GM12872 (cell line): ENCODE data around the gene ANKS1B.

Source experiments
- CTCF ChIP-seq: IDR thresholded peaks from 3 replicates; pipeline ENCODE4 v1.5.1; 2011; ENCODE audit warnings: low read depth, mild to moderate bottlenecking, low read length, moderate library complexity; ENCODE audit not compliant: insufficient read depth

ANKS1B gene

GRCh38 chr12:98916106-98916505, 1068.6 kb downstream of the ANKS1B start:
- TF ChIP-seq CTCF: no peak

- no peak for TF ChIP-seq CTCF
These were observed 1072.2 kb downstream of the ANKS1B start for GRCh38 chr12:98912401-98912974.

GRCh38 chr12:98911396-98911795, 1073.3 kb downstream of the ANKS1B start:
- TF ChIP-seq CTCF: no peak

- no peak for TF ChIP-seq CTCF
These were observed 1075.0 kb downstream of the ANKS1B start for GRCh38 chr12:98909746-98910145.

GRCh38 chr12:98908866-98909265, 1075.9 kb downstream of the ANKS1B start:
- TF ChIP-seq CTCF: no peak

GRCh38 chr12:98903875-98904274, 1080.9 kb downstream of the ANKS1B start:
- no peak for TF ChIP-seq CTCF

GRCh38 chr12:98901189-98901588, 1083.5 kb downstream of the ANKS1B start:
- no peak for TF ChIP-seq CTCF
